GM18907 (cell line): Measurements from ENCODE around the gene FILIP1L.
A peak's percentile ranks its signal among the peaks of the same experiment; 100 is the strongest.

ENCODE experiments used
- ATAC-seq: cut with Tn5 transposase; IDR thresholded peaks from one replicate; pipeline ENCODE4 v1.9.1; 2021; ENCODE audit warnings: mild to moderate bottlenecking, moderate library complexity; ENCODE audit not compliant: unreplicated experiment

Gene FILIP1L

GRCh38 chr3:100045696-100046095 is 68.6 kb downstream of the FILIP1L start:
- ATAC-seq = no peak

DNA sequence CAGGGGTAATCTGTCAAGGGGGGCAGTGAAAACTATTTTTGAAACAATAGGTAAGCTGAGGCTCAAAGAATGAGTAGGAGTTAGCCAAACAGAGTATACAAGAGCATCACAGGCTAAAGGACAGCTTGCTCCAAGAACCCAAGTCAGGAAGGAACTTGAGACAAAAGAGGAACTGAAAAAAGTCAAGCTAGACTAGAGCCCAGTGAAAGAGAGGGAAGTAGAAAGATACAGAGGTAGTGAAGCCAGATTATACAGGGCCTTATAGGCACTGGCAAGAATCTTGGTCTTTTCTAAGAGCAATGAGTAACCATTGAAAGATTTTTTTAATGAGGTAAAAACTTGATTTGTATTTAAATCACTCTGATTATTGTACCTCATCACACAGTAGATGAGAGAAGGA is 69.9 kb downstream of the FILIP1L start:
- ATAC-seq = peak; percentile 73

DNA sequence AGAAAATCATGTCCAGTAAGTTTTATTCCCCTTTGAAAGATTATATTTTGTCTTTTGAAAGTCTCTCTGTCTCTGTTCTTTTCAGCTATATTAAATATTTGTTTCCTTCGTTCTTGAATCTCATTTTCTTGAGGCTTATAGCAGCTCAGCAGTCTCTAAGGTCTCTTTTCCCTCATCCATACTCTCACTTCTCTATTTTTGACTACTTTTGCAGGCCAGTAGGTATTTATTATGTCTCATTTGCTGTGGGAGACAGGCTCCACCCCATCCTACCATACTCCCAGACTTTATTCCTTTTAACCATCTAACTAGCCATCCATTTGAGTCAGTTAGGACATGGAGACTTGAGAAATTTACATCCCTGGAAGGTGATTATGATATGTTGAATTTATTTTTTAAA is 71.0 kb downstream of the FILIP1L start:
- ATAC-seq = no peak

- no peak for ATAC-seq
Observed at GRCh38 chr3:100042166-100042981, 71.9 kb downstream of the FILIP1L start.

DNA sequence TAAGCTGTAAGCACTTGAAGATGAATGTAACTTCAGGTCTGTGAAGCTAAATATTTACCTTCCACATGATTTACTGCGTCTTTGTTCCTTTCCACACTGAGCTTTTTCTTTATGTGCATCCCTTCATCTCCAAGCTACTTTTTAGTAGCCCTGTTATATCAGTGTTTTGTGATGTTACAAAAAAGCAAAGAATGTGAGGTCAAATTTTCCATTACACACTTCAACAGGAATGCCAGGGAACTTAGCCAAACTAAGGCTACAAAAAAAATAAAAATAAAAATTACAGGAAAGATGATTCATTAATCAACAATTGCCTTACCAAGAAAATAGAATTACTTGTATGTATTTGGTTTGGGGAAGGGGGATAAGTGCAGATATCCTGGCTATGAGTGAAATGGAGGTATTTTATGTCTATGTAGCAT is 73.0 kb downstream of the FILIP1L start:
- ATAC-seq = no peak

DNA sequence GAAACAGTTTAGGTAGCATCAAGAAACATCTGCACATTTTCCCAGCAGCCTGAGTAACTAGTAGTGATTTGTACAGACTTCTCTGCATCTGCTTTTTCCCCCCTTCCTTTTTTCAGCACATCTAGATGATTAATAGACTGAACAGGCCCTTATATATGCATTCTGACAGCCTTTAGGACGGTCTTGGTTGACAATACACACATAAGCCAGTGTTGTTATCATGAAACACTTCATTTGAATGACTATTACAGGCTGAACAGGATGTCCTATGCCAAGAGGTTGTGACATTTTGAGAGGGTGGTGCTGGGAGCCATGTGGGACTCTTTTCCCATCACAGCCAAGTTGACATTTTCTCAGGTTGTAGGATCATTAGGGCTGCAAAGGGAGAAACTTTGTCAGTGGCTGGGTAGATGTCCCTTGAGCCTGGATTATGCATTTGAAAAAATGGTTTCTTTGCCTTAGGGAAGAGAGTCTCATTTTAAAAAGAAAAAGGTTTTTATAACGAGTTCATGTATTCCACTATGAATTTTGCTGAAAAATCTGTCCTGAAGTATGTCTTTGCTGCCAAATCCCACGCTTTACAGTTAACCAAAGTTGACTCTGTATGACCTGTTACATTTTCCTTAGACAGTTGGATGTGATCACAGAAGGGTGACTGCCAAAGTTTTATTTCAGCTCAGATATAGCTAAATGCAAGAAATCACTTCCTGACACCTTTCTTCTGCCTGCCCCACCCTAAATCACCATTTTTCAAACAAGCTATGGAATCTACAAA is 73.7 kb downstream of the FILIP1L start:
- ATAC-seq = no peak

GRCh38 chr3:100039075-100039474 is 75.2 kb downstream of the FILIP1L start:
- ATAC-seq = no peak

DNA sequence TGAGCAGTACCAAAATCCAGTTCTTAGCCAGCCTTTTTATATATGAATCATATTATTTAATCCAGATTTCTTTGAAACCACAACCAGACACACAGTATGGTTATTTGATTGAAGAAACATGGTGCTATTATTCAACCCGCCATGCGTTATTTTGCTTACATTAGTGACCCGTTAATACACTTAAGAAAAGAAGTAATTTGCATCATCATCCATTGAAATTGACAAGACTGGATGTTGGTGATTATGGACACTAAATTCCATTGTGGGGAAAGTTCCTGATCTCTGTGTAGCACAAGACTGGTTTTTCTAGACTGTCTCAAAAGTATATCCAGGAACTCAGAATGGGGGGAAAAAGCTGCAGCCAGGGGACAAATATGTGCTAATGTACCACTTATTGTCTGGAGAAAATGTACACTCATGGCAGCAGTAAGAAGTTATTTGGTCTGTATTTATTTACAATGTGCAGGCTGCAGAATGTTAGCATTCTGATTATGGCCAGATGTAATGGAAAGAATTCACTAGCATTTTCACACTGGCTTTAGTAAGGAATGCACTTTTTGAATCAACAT is 80.3 kb downstream of the FILIP1L start:
- ATAC-seq = no peak

DNA sequence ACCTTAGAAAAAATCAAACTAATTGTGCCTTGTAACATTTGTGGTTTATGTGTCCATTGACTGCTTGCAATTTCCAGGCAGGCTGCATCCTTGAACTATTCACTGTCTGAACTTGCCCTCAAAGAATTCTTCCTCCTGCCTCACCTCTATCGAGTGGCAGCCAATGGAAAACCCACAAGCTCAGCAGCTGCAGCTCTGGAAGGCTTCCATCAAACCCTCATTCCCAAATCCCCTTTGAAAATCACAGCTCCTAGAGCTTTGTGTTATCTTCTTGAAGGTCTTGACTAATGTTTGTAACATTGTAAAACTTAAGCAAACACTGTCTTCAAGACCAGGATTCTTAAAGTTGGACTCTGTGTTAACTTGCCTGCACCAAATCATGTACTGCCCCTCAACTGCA is 81.1 kb downstream of the FILIP1L start:
- ATAC-seq = no peak

- ATAC-seq = no peak
Observed at GRCh38 chr3:100032243-100032642, 82.1 kb downstream of the FILIP1L start.

DNA sequence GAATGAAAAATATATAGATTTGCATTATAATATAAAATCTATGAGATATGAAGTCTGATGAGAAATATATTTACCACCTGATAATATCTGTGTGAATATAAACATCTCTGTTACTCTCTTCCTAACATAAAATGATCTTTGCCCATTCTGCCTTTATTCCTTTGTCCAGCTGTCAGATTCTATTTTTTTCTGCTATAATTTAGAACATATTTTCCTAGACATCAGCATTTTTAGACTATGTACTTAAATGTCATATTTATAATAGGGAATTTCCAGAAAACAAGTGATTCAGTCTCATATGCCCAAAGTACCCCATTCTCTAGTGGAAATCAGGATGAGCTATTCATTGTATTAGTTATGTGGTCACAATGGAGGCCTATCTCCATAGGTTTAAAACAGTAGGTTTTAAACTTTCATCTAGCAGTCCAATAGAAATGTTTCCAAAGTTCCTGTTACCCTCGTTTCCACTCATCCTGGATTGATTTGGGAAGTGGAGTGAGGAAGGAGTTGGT is 83.3 kb downstream of the FILIP1L start:
- ATAC-seq = no peak

- ATAC-seq = peak; percentile 60
Observed at GRCh38 chr3:100030346-100030745, 84.0 kb downstream of the FILIP1L start.

DNA sequence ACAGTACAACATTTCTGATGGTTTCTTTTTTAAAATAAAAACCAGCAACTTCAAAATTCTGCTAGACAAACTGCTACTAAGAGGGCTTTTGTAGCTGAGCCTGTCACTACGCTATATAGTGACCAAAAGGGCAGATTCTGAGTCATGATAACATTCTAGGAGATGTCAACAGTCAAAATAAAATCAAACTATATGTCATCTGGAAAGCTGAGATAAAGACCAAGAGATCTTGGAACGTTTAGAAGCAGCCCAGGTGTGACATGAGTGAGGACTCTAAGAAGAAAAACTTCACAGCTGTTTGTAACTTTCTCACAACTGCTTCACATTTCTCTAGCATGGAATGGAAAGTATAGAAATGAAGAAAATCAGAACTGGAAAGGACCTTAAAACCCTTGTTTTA is 84.6 kb downstream of the FILIP1L start:
- no peak for ATAC-seq

- no peak for ATAC-seq
Observed at GRCh38 chr3:100029052-100029451, 85.2 kb downstream of the FILIP1L start.

DNA sequence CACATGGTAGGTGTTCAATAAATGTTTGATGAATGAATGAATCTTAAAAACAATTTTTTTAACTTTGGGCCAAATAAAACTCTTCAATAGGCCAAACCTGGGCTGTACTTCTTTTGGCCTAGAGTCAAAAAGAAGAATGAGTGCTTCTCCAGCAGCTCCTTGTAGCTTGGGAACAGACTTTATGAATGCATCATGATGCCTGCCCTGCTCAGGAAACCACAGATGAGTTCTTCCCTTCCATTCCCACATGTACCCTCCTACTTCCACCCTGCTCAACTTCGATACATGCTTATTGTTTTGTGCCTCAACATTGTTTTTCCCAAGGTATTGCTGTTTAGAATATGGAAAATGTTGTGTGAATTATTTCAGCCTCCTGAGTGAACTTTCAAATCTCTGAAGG is 87.0 kb downstream of the FILIP1L start:
- no peak for ATAC-seq

GRCh38 chr3:100024520-100025303 is 89.6 kb downstream of the FILIP1L start:
- ATAC-seq = no peak

- no peak for ATAC-seq
Observed at GRCh38 chr3:100023595-100023994, 90.7 kb downstream of the FILIP1L start.

- no peak for ATAC-seq
Observed at GRCh38 chr3:100023150-100023549, 91.2 kb downstream of the FILIP1L start.

- no peak for ATAC-seq
Observed at GRCh38 chr3:100022506-100022905, 91.8 kb downstream of the FILIP1L start.

DNA sequence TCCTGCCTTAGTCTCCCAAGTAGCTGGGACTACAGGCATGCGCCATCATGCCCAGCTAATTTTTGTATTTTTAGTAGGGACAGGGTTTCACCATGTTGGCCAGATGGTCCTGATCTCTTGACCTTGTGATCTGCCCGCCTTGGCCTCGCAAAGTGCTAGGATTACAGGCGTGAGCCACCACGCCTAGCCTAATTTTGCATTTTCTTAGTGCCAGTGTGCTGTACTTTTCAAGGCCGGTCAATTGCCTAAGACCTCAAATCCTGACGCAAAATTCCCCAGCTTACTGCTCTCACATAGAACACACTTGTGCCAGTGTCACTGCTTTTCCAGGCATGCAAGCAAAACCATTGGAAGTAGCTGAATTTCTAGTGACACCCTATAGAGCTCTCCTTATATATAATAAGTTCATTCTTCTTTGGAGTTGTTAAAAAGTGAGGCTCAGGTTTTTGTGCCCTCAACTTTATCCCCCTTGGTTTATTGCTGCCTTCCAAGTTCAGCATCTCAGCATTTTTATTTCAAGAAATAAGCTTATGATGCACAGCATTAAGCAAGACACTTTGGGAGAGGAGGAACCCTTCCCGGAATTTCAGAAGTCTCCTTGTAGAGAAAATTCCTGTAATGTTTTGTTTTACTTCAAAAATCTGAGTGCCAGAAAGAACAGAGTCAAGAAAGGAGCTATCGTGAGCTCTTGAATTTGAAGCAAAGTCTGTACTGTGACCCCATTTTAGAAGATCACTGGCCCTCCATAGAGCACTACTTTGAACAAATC is 93.2 kb downstream of the FILIP1L start:
- no peak for ATAC-seq
